Measurements from ENCODE around the gene FAM114A1. TPM values are rescaled to one million over a fixed set of nuclear protein-coding genes. Genes with fewer than 3 reads are reported as not detected.

FAM114A1 gene
- total and polyA plus RNA-seq, 3 donors from 2014 or later: 30.9 to 96.2 (median 76.5) TPM

GRCh38 chr4:38842994-38843393 lies 24.6 kb upstream of the FAM114A1 start:
- Histone ChIP-seq H3K27me3 (no peaks in the 10 kb centered on the region), H3K4me1 (no peaks in the 10 kb centered on the region), H3K36me3 (ENCODE audit: low read depth, missing control alignments) (no peaks in the 10 kb centered on the region), H3K9me3 (no peaks in the 10 kb centered on the region), H3K27ac (no peak overlapping the region), H3K4me3 (no peak overlapping the region)
- no peak for DNase-seq
- no peak for TF ChIP-seq POLR2A (IDR thresholded peaks at IDR 0.05)
- TF ChIP-seq, protein P1, sequence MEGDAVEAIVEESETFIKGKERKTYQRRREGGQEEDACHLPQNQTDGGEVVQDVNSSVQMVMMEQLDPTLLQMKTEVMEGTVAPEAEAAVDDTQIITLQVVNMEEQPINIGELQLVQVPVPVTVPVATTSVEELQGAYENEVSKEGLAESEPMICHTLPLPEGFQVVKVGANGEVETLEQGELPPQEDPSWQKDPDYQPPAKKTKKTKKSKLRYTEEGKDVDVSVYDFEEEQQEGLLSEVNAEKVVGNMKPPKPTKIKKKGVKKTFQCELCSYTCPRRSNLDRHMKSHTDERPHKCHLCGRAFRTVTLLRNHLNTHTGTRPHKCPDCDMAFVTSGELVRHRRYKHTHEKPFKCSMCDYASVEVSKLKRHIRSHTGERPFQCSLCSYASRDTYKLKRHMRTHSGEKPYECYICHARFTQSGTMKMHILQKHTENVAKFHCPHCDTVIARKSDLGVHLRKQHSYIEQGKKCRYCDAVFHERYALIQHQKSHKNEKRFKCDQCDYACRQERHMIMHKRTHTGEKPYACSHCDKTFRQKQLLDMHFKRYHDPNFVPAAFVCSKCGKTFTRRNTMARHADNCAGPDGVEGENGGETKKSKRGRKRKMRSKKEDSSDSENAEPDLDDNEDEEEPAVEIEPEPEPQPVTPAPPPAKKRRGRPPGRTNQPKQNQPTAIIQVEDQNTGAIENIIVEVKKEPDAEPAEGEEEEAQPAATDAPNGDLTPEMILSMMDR (IDR thresholded peaks at IDR 0.05): no peak
- WGBS, 2 donors: 84 to 91% methylated on average over 4 of the region's 4 CpGs
- intact Hi-C loops (cut with DNase I; ENCODE audit: low total_unique reads): no loop called here

- no peak for DNase-seq
- H3K27ac ChIP-seq: no peak overlapping the region
- WGBS, 2 donors: 74 to 78% methylated on average over 3 of the region's 3 CpGs
- no peaks in the 10 kb centered on the region for H3K27me3 ChIP-seq
- TF ChIP-seq, protein P1 (IDR thresholded peaks at IDR 0.05): no peak
- no peak for TF ChIP-seq POLR2A (IDR thresholded peaks at IDR 0.05)
- no peaks in the 10 kb centered on the region for H3K36me3 ChIP-seq (ENCODE audit: low read depth, missing control alignments)
- H3K9me3 ChIP-seq: no peaks in the 10 kb centered on the region
- no peaks in the 10 kb centered on the region for H3K4me1 ChIP-seq
- intact Hi-C loops (cut with DNase I; ENCODE audit: low total_unique reads): no loop called here
- no peak overlapping the region for H3K4me3 ChIP-seq
Measured at GRCh38 chr4:38846015-38846414, 21.6 kb upstream of the FAM114A1 start.

DNA sequence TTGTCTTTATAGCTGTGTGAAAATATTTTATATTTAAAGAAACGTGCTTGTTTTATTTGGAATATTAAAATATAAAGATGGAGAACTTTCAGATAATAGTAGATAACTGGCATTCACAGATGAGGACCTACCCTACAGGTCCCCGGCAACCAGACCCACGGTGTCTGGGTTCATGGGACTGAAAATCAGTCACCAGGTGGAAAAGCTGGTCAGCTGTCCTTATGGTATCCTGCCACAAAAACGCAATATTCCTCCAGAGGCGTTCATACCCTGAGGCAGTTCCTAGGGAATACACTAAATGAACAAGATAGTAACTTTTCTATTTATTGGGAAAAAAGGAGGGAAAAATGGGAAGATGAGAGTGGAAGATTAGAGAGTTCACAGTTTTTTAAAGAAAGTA lies 12.1 kb upstream of the FAM114A1 start:
- no peak overlapping the region for H3K27ac ChIP-seq
- H3K36me3 ChIP-seq (ENCODE audit: low read depth, missing control alignments): no peaks in the 10 kb centered on the region
- DNase-seq: no peak
- H3K4me3 ChIP-seq: no peak overlapping the region
- TF ChIP-seq, protein P1 (IDR thresholded peaks at IDR 0.05): no peak
- TF ChIP-seq POLR2A (IDR thresholded peaks at IDR 0.05): no peak
- WGBS, 2 donors: 55 to 75% methylated on average over 5 of the region's 5 CpGs
- H3K27me3 ChIP-seq: no peaks in the 10 kb centered on the region
- H3K9me3 ChIP-seq: no peaks in the 10 kb centered on the region
- intact Hi-C loops (cut with DNase I; ENCODE audit: low total_unique reads): no loop called here
- H3K4me1 ChIP-seq: no peaks in the 10 kb centered on the region

- Histone ChIP-seq H3K4me1 (no peaks in the 10 kb centered on the region), H3K27me3 (no peaks in the 10 kb centered on the region), H3K27ac (peak overlapping the region in 1 of 2 donors; percentile 15), H3K4me3 (peak overlapping the region in 1 of 2 donors; percentile 24), H3K9me3 (no peaks in the 10 kb centered on the region), H3K36me3 (ENCODE audit: low read depth, missing control alignments) (no peaks in the 10 kb centered on the region)
- WGBS, 2 donors: 36 to 44% methylated on average over 4 of the region's 4 CpGs
- no peak for TF ChIP-seq POLR2A (IDR thresholded peaks at IDR 0.05)
- TF ChIP-seq, protein P1 (IDR thresholded peaks at IDR 0.05): no peak
- intact Hi-C loops (cut with DNase I; ENCODE audit: low total_unique reads): no loop called here
- peak; percentile 28 for DNase-seq
Measured at GRCh38 chr4:38856046-38856445, 11.6 kb upstream of the FAM114A1 start.

Measured in testis (tissue), 3 donors.